GM23248 (cell line): ENCODE data around the gene UTP15.

Experiments used
- EZH2 ChIP-seq: fragments of 200-600 bp; sonication (generic); IDR thresholded peaks from 2 replicates; pipeline ENCODE4 v1.6.1; 2018; ENCODE audit warnings: antibody characterized with exemption, mild to moderate bottlenecking; ENCODE audit not compliant: insufficient read depth, poor library complexity, severe bottlenecking
- EZH2phosphoT487 ChIP-seq: fragments of 200-600 bp; sonication (generic); IDR thresholded peaks from 2 replicates; pipeline ENCODE4 v1.6.1; 2018; ENCODE audit warnings: antibody characterized with exemption, moderate library complexity, mild to moderate bottlenecking, low read depth; ENCODE audit not compliant: insufficient read depth

GRCh38 chr5:73623901-73624404 is 58.4 kb downstream of the UTP15 start:
- TF ChIP-seq EZH2 (no peak), EZH2phosphoT487 (no peak)
